CD14-positive monocyte (primary cell): ENCODE results near the gene HOXA11. TPM values are rescaled to one million over a fixed set of nuclear protein-coding genes. Genes with fewer than 3 reads are reported as not detected.
A peak's percentile ranks its signal among the peaks of the same experiment; 100 is the strongest.

ENCODE experiments used
- DNase-seq, 3 donors: peaks; one replicate each; pipeline ENCODE4 v3.0.0-alpha.2; 2011 to 2022
- H2AFZ ChIP-seq: 2 replicates; pipeline ENCODE4 v1.6.0; 2012; ENCODE audit warnings: mild to moderate bottlenecking, low read depth, low read length, inconsistent platforms; ENCODE audit not compliant: insufficient read depth, poor library complexity, severe bottlenecking
- H3K27ac ChIP-seq, 2 donors: 1 replicate in 1 of 2; 2 replicates in 1 of 2; pipeline ENCODE4 v1.5.1; 2012 to 2013; ENCODE audit warnings: low read length in 2 of 2, control low read depth in 1 of 2, inconsistent platforms in 1 of 2, low read depth in 1 of 2, mild to moderate bottlenecking in 1 of 2
- H3K27me3 ChIP-seq, 2 donors: one replicate each; pipeline versions ENCODE4 v1.6.0 to v1.6.1; 2011 to 2013; ENCODE audit warnings: low read length in 2 of 2; ENCODE audit not compliant: control insufficient read depth in 2 of 2, insufficient read depth in 2 of 2
- H3K36me3 ChIP-seq, 2 donors: replicated peaks in 1 of 2; 1 replicate in 1 of 2; 2 replicates in 1 of 2; pipeline versions ENCODE4 v1.5.1 to v1.6.1; 2012 to 2013; ENCODE audit warnings: low read length in 2 of 2, control low read depth in 1 of 2, inconsistent platforms in 1 of 2, mild to moderate bottlenecking in 1 of 2; ENCODE audit not compliant: insufficient read depth in 2 of 2, control insufficient read depth in 1 of 2
- H3K4me1 ChIP-seq, 2 donors: 1 replicate in 1 of 2; 2 replicates in 1 of 2; pipeline versions ENCODE4 v1.5.1 to v1.6.1; 2012 to 2013; ENCODE audit warnings: low read length in 2 of 2, control low read depth in 1 of 2, inconsistent platforms in 1 of 2, mild to moderate bottlenecking in 1 of 2, moderate library complexity in 1 of 2; ENCODE audit not compliant: insufficient read depth in 2 of 2, control insufficient read depth in 1 of 2
- H3K4me2 ChIP-seq: replicated peaks from 2 replicates; pipeline ENCODE3; 2012; ENCODE audit warnings: low read length, moderate library complexity, mild to moderate bottlenecking; ENCODE audit not compliant: poor library complexity, severe bottlenecking; ENCODE audit errors: extremely low read depth
- H3K4me3 ChIP-seq, 3 experiments: fragments of 200-600 bp in 1 of 3; sonication (generic) in 1 of 3; replicated peaks in 1 of 3; 1 replicate in 2 of 3; 2 replicates in 1 of 3; pipeline ENCODE4 v1.5.1; 2011 to 2013; ENCODE audit warnings: low read length in 3 of 3, mild to moderate bottlenecking in 3 of 3, control low read depth in 2 of 3, low read depth in 2 of 3, inconsistent platforms in 1 of 3, moderate library complexity in 1 of 3
- H3K79me2 ChIP-seq: 2 replicates; pipeline ENCODE4 v1.6.0; 2012; ENCODE audit warnings: mild to moderate bottlenecking, control low read depth, inconsistent platforms, low read length, moderate library complexity; ENCODE audit not compliant: insufficient read depth
- H3K9ac ChIP-seq: 2 replicates; pipeline ENCODE4 v1.6.0; 2017; ENCODE audit warnings: low read length, mild to moderate bottlenecking; ENCODE audit not compliant: insufficient read depth, poor library complexity, severe bottlenecking
- H3K9me3 ChIP-seq, 2 donors: replicated peaks in 1 of 2; 1 replicate in 1 of 2; 2 replicates in 1 of 2; pipeline versions ENCODE4 v1.5.1 to v1.6.1; 2012 to 2013; ENCODE audit warnings: low read length in 2 of 2, control low read depth in 1 of 2; ENCODE audit not compliant: control insufficient read depth in 1 of 2, insufficient read depth in 1 of 2
- H4K20me1 ChIP-seq: 2 replicates; pipeline ENCODE4 v1.6.0; 2012; ENCODE audit warnings: mild to moderate bottlenecking, low read length, control low read depth, moderate library complexity; ENCODE audit not compliant: insufficient read depth
- H3K27ac Mint-ChIP-seq, 7 donors: one replicate each; pipeline ENCODE4 v1.8.0; 2020; ENCODE audit warnings: mild to moderate bottlenecking in 7 of 7, mixed read lengths in 7 of 7, moderate library complexity in 6 of 7, inconsistent platforms in 2 of 7
- H3K27me3 Mint-ChIP-seq, 3 donors: one replicate each; pipeline ENCODE4 v1.8.0; 2021 to 2022; ENCODE audit warnings: low read depth in 3 of 3, mild to moderate bottlenecking in 3 of 3, mixed read lengths in 3 of 3, moderate library complexity in 3 of 3, inconsistent platforms in 1 of 3
- H3K36me3 Mint-ChIP-seq, 2 donors: one replicate each; pipeline ENCODE4 v1.8.0; 2020; ENCODE audit warnings: mixed read lengths in 2 of 2, inconsistent platforms in 1 of 2, mild to moderate bottlenecking in 1 of 2
- H3K4me1 Mint-ChIP-seq: one replicate; pipeline ENCODE4 v1.8.0; 2020; ENCODE audit warnings: mild to moderate bottlenecking, mixed read lengths
- H3K4me3 Mint-ChIP-seq, 2 donors: one replicate each; pipeline ENCODE4 v1.8.0; 2020; ENCODE audit warnings: mild to moderate bottlenecking in 2 of 2, mixed read lengths in 2 of 2, moderate library complexity in 1 of 2
- H3K9me3 Mint-ChIP-seq, 7 donors: one replicate each; pipeline ENCODE4 v1.8.0; 2020 to 2022; ENCODE audit warnings: mixed read lengths in 7 of 7, mild to moderate bottlenecking in 6 of 7, moderate library complexity in 6 of 7, inconsistent platforms in 2 of 7
- CTCF ChIP-seq: fragments of 200-600 bp; IDR thresholded peaks from one replicate; pipeline ENCODE4 v1.8.0; 2022; ENCODE audit warnings: antibody characterized with exemption, mild to moderate bottlenecking
- WGBS: methylation state at CpG from one replicate; pipeline ENCODE4 v1.1.5; 2013; ENCODE audit warnings: missing lambda C conversion rate; ENCODE audit not compliant: insufficient coverage; 5-methylcytosine and 5-hydroxymethylcytosine counted together
- intact Hi-C, 2 donors: fragments of 100-400 bp; cut with micrococcal nuclease; formaldehyde crosslinking; loops; one replicate each; pipeline versions ENCODE4 v1.15.0 to v1.15.1; 2023
- polyA plus RNA-seq, 3 donors: library from polyadenylated mRNA; depleted of rRNA in 1 of 3; unstranded in 2 of 3; stranded (reverse) in 1 of 3; fragments of 300-500 nt in 2 of 3; fragments of >200 nt in 1 of 3; fragmentation: Illumina TruSeq in 2 of 3; gene quantifications; 1 replicate in 2 of 3; 2 replicates in 1 of 3; pipeline ENCODE4 v1.2.3, GENCODE V29; 2012 to 2021

The HOXA11 gene
- polyA plus RNA-seq, 3 donors: not detected

- Mint-ChIP-seq H3K4me1 (peaks cover 72% of the 10 kb centered on the region), H3K27me3 (peaks cover 96 to 99% (median 98%) of the 10 kb centered on the region in 3 donors), H3K36me3 (peaks cover 20 to 36% of the 10 kb centered on the region in 2 donors), H3K27ac (no peak overlapping the region), H3K9me3 (peaks cover 3 to 70% (median 41%) of the 10 kb centered on the region in 7 donors), H3K4me3 (peak overlapping the region; percentile 83 to 92)
- Histone ChIP-seq H3K4me2 (peak overlapping the region; percentile 68), H4K20me1 (no peaks in the 10 kb centered on the region), H2AFZ (peak overlapping the region; percentile 46), H3K27me3 (peaks cover 95 to 98% of the 10 kb centered on the region in 2 donors), H3K9me3 (peaks cover 17 to 66% of the 10 kb centered on the region in 2 donors), H3K36me3 (no peaks in the 10 kb centered on the region), H3K4me3 (peak overlapping the region in 1 of 3 experiments; percentile 67), H3K27ac (no peak overlapping the region), H3K4me1 (peaks cover 57 to 59% of the 10 kb centered on the region in 2 donors), H3K9ac (no peak overlapping the region), H3K79me2 (no peaks in the 10 kb centered on the region)
- DNase-seq: no peak
- 17% methylated on average over 19 of the region's 22 CpGs for WGBS
- no peak for TF ChIP-seq CTCF
- intact Hi-C loops: loop anchor here (5.0 kb wide), 1 partner anchor 37 kb away; the partner anchor contains the start of gene HOXA3 (in 2 of the 2)
Measured at GRCh38 chr7:27189295-27189996, 4.4 kb upstream of the HOXA11 start.

- Histone ChIP-seq H3K9ac (no peak overlapping the region), H3K4me1 (peaks cover 63 to 65% of the 10 kb centered on the region in 2 donors), H3K9me3 (peaks cover 17 to 67% of the 10 kb centered on the region in 2 donors), H3K27me3 (peaks cover 94 to 96% of the 10 kb centered on the region in 2 donors), H3K27ac (no peak overlapping the region), H3K4me3 (peak overlapping the region in 2 of 3 experiments; percentile 42 to 67), H3K4me2 (peak overlapping the region; percentile 68), H3K36me3 (no peaks in the 10 kb centered on the region), H2AFZ (peak overlapping the region; percentile 46), H4K20me1 (no peaks in the 10 kb centered on the region), H3K79me2 (no peaks in the 10 kb centered on the region)
- H3K4me3 Mint-ChIP-seq: peak overlapping the region; percentile 83 to 92
- peak in 2 of 3 donors; percentile 42 to 45 for DNase-seq
- H3K27ac Mint-ChIP-seq: no peak overlapping the region
- H3K4me1 Mint-ChIP-seq: peaks cover 75% of the 10 kb centered on the region
- intact Hi-C loops: loop anchor here (5.0 kb wide), 1 partner anchor 36 kb away; the partner anchor contains the start of gene HOXA3 (in 2 of the 2)
- peaks cover 18 to 34% of the 10 kb centered on the region in 2 donors for H3K36me3 Mint-ChIP-seq
- no peak for TF ChIP-seq CTCF
- WGBS: 4% methylated on average over 42 of the region's 49 CpGs
- peaks cover 3 to 64% (median 44%) of the 10 kb centered on the region in 7 donors for H3K9me3 Mint-ChIP-seq
- H3K27me3 Mint-ChIP-seq: peaks cover 96 to 99% (median 98%) of the 10 kb centered on the region in 3 donors
Measured at GRCh38 chr7:27188386-27189294, 3.6 kb upstream of the HOXA11 start.
